H1 (cell line): ENCODE measurements around the gene CCL17. TPM values are rescaled to one million over a fixed set of nuclear protein-coding genes. Genes with fewer than 3 reads are reported as not detected.
A peak's percentile ranks its signal among the peaks of the same experiment; 100 is the strongest.

Experiments
- CHD2 ChIP-seq: IDR thresholded peaks from 2 replicates; pipeline ENCODE4 v1.6.1; 2012; ENCODE audit warnings: low read length, improper control_type of control experiment
- CREB1 ChIP-seq: IDR thresholded peaks from 2 replicates; pipeline ENCODE4 v1.6.1; 2012; ENCODE audit warnings: inconsistent platforms
- EGR1 ChIP-seq: IDR thresholded peaks from 2 replicates; pipeline ENCODE4 v1.6.1; 2011; ENCODE audit warnings: low read depth, low read length, borderline replicate concordance
- EP300 ChIP-seq, 2 experiments: IDR thresholded peaks; 1 replicate in 1 of 2; 2 replicates in 1 of 2; pipeline ENCODE4 v1.6.1; 2011 to 2012; ENCODE audit warnings: low read depth in 2 of 2, low read length in 2 of 2, mild to moderate bottlenecking in 2 of 2, borderline replicate concordance in 1 of 2, inconsistent platforms in 1 of 2, moderate library complexity in 1 of 2
- GABPA ChIP-seq: IDR thresholded peaks from 2 replicates; pipeline ENCODE4 v1.6.1; 2011; ENCODE audit warnings: mild to moderate bottlenecking, low read length, moderate library complexity, borderline replicate concordance; ENCODE audit not compliant: insufficient read depth
- GTF2F1 ChIP-seq: IDR thresholded peaks from 2 replicates; pipeline ENCODE4 v1.6.1; 2012; ENCODE audit warnings: low read depth, low read length, improper control_type of control experiment, borderline replicate concordance
- HDAC2 ChIP-seq, 2 experiments: fragments of 300-600 bp in 1 of 2; sonication (generic) in 1 of 2; IDR thresholded peaks; 2 replicates each; pipeline ENCODE4 v1.6.1; 2011 to 2012; ENCODE audit warnings: low read depth in 2 of 2, low read length in 2 of 2, mild to moderate bottlenecking in 2 of 2, moderate library complexity in 2 of 2, borderline replicate concordance in 1 of 2, inconsistent platforms in 1 of 2
- JUN ChIP-seq: IDR thresholded peaks from 2 replicates; pipeline ENCODE4 v1.6.1; 2011; ENCODE audit warnings: low read depth, mild to moderate bottlenecking, improper control_type of control experiment, low read length
- KDM4A ChIP-seq: IDR thresholded peaks from one replicate; pipeline ENCODE4 v1.7.1; 2012; ENCODE audit warnings: low read depth, mild to moderate bottlenecking, moderate library complexity, low read length, inconsistent platforms; ENCODE audit not compliant: severe bottlenecking
- KDM5A ChIP-seq: fragments of 200-600 bp; IDR thresholded peaks from 2 replicates; pipeline ENCODE4 v1.7.1; 2012; ENCODE audit warnings: mild to moderate bottlenecking, low read length, inconsistent platforms, mixed read lengths
- MAFK ChIP-seq: IDR thresholded peaks from 2 replicates; pipeline ENCODE4 v1.6.1; 2012; ENCODE audit warnings: low read depth, mild to moderate bottlenecking, improper control_type of control experiment, low read length
- PHF8 ChIP-seq: fragments of 200-600 bp; sonication (generic); conservative IDR thresholded peaks from 2 replicates; pipeline ENCODE4 v1.7.1; 2012; ENCODE audit warnings: low read depth, mild to moderate bottlenecking, inconsistent platforms, low read length, moderate library complexity
- POLR2AphosphoS5 ChIP-seq: IDR thresholded peaks from 2 replicates; pipeline ENCODE4 v1.6.1; 2011; ENCODE audit warnings: low read depth, low read length
- POU5F1 ChIP-seq: IDR thresholded peaks from 2 replicates; pipeline ENCODE4 v1.6.1; 2011; ENCODE audit warnings: low read depth, mild to moderate bottlenecking, low read length, moderate library complexity
- SAP30 ChIP-seq: fragments of 300-600 bp; sonication (generic); IDR thresholded peaks from 2 replicates; pipeline ENCODE4 v1.7.1; 2012; ENCODE audit warnings: low read length, moderate library complexity, mild to moderate bottlenecking, inconsistent platforms; ENCODE audit not compliant: insufficient read depth, insufficient replicate concordance
- SIX5 ChIP-seq: IDR thresholded peaks from 2 replicates; pipeline ENCODE4 v1.6.1; 2011; ENCODE audit warnings: mild to moderate bottlenecking, low read depth, low read length
- SUZ12 ChIP-seq: fragments of 200-600 bp; sonication (generic); IDR thresholded peaks from 2 replicates; pipeline ENCODE4 v1.6.1; 2012; ENCODE audit warnings: mild to moderate bottlenecking, inconsistent platforms, low read length, moderate library complexity, mixed read lengths
- TAF7 ChIP-seq: optimal IDR thresholded peaks from 2 replicates; pipeline ENCODE3; 2011; ENCODE audit warnings: low read depth, mild to moderate bottlenecking, inconsistent platforms, low read length, moderate library complexity, borderline replicate concordance
- TBP ChIP-seq: IDR thresholded peaks from 2 replicates; pipeline ENCODE4 v1.6.1; 2011; ENCODE audit warnings: low read depth, low read length, improper control_type of control experiment
- YY1 ChIP-seq: IDR thresholded peaks from 2 replicates; pipeline ENCODE4 v1.6.1; 2011; ENCODE audit warnings: low read depth, mild to moderate bottlenecking, low read length
- polyA plus RNA-seq, 7 experiments: library from polyadenylated mRNA; depleted of rRNA in 3 of 7; stranded (reverse) in 5 of 7; unstranded in 2 of 7; fragments of >200 nt in 5 of 7; fragments of 200-250 nt in 2 of 7; gene quantifications; 1 replicate in 5 of 7; 2 replicates in 1 of 7; 4 replicates in 1 of 7; pipeline versions ENCODE4 v1.2.1 to v1.2.3, GENCODE V29; 2011 to 2013; ENCODE audit warnings: missing spikeins in 2 of 7, mixed read lengths in 2 of 7
- total RNA-seq: library from RNA; stranded (reverse); fragmentation: NEBNext Ultra II Directional; extraction: Animal tissue kit (Norgen Biotek cat#: 25700); gene quantifications from 2 replicates; pipeline ENCODE4 v1.2.1, GENCODE V29; 2021
- TF ChIP-seq, protein P1 (sequence below): IDR thresholded peaks from 2 replicates; pipeline ENCODE4 v1.6.1; 2012; ENCODE audit warnings: inconsistent platforms
- TF ChIP-seq, protein P2 (sequence below): IDR thresholded peaks from 2 replicates; pipeline ENCODE4 v1.6.1; 2011; ENCODE audit warnings: low read length, improper control_type of control experiment

The CCL17 gene
- total and polyA plus RNA-seq, 2 of the 8 experiments (the other 6 are each of a cell fraction or from before 2014, with no cell fraction given), result not detected

DNA sequence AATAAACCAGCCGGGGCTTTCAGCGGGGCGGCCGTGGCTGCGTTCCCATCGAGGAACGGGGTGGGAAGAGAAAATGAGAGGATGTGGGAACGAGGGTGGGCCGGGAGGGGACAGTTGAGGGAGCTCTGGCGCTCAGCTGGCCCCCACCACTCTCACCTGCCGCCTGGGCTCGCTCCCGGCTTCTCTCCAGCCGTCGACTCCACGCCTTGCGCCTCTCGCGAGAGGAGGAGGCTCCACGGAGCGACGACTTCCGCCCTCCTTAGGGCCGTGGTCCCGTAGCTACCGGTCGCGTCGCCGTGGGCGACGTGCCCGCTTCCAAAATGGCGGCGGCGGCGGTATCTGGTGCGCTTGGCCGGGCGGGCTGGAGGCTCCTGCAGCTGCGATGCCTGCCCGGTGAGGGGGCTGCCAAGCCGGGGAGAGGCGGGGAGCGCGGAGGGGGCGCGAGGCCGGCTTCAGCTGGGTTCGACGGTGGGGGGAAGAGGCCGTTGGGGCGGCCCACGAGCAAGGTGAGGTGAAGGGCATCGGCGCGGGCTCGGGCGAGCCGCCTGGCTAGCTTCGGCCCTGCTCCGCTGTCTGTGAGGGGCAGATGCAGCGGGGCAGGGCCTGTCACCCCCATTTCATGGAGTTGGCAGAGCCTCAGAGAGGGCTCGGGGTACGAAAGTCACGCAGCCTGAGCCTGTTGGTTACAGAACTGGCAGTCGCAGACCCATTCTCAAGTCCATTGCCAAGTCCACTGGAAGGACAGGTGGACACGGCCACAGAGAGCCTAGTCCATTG lies 42.8 kb downstream of the CCL17 start, which contains the start of the genes CIAPIN1 and COQ9 (continued):
- TF ChIP-seq GABPA (0 out of 2 replicates have a peak, but pooled peaks have one; percentile 31), SIX5 (peak; percentile 37; the same call in 1 of the 2 replicates), MAFK (no peak), EGR1 (no peak), TBP (peak; percentile 92), KDM4A (peak; percentile 99), YY1 (peak; percentile 99), PHF8 (peak; percentile 91; the same call in 1 of the 2 replicates), KDM5A (peak; percentile 63; the same call in 1 of the 2 replicates), CREB1 (peak; percentile 94), JUN (no peak), TAF7 (peak; percentile 96), HDAC2 (IDR thresholded peaks at IDR 0.05; ENCODE audit: borderline replicate concordance in 1 of 2, low read depth in 2 of 2, low read length in 2 of 2) (peak in 1 of 2 experiments; percentile 84; a peak in 1 of 4 replicates), GTF2F1 (peak; percentile 55; the same call in 1 of the 2 replicates), SAP30 (no peak), EP300 (IDR thresholded peaks at IDR 0.05; ENCODE audit: borderline replicate concordance in 1 of 2, low read depth in 2 of 2, low read length in 2 of 2) (no peak), POLR2AphosphoS5 (peak; percentile 61; the same call in 1 of the 2 replicates), POU5F1 (no peak), CHD2 (peak; percentile 99), SUZ12 (no peak)
- TF ChIP-seq, protein P1, sequence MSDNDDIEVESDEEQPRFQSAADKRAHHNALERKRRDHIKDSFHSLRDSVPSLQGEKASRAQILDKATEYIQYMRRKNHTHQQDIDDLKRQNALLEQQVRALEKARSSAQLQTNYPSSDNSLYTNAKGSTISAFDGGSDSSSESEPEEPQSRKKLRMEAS, result peak; percentile 79
- TF ChIP-seq, protein P2, sequence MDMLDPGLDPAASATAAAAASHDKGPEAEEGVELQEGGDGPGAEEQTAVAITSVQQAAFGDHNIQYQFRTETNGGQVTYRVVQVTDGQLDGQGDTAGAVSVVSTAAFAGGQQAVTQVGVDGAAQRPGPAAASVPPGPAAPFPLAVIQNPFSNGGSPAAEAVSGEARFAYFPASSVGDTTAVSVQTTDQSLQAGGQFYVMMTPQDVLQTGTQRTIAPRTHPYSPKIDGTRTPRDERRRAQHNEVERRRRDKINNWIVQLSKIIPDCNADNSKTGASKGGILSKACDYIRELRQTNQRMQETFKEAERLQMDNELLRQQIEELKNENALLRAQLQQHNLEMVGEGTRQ, result no peak
